WTC11 (cell line): Measurements from ENCODE around the gene CHTF18.

ENCODE experiments used
- CTCF ChIP-seq: fragments of 200-600 bp; IDR thresholded peaks from 2 replicates; pipeline ENCODE4 v1.8.0; 2022; ENCODE audit warnings: antibody characterized with exemption
- ELF4 ChIP-seq: sonication (generic); formaldehyde crosslinking; IDR thresholded peaks from 2 replicates; pipeline ENCODE4 v1.8.1; 2022; ENCODE audit warnings: low read depth, mild to moderate bottlenecking, moderate library complexity, missing genetic modification reagents
- SMAD3 ChIP-seq: sonication (generic); formaldehyde crosslinking; IDR thresholded peaks from 2 replicates; pipeline ENCODE4 v1.8.0; 2022; ENCODE audit warnings: missing genetic modification reagents, mild to moderate bottlenecking, borderline replicate concordance
- TEAD4 ChIP-seq: sonication (generic); formaldehyde crosslinking; IDR thresholded peaks from 2 replicates; pipeline ENCODE4 v1.8.0; 2022; ENCODE audit warnings: mild to moderate bottlenecking, missing genetic modification reagents
- TF ChIP-seq, protein P1 (sequence below): sonication (generic); formaldehyde crosslinking; IDR thresholded peaks from 2 replicates; pipeline ENCODE4 v1.8.0; 2023; ENCODE audit warnings: missing genetic modification reagents

GRCh38 chr16:800834-801511 is 12.6 kb downstream of the CHTF18 start:
- no peak for TF ChIP-seq CTCF
- TF ChIP-seq, protein P1, sequence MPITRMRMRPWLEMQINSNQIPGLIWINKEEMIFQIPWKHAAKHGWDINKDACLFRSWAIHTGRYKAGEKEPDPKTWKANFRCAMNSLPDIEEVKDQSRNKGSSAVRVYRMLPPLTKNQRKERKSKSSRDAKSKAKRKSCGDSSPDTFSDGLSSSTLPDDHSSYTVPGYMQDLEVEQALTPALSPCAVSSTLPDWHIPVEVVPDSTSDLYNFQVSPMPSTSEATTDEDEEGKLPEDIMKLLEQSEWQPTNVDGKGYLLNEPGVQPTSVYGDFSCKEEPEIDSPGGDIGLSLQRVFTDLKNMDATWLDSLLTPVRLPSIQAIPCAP = no peak
- TF ChIP-seq TEAD4 (CRISPR knock-in tag) = no peak
- TF ChIP-seq SMAD3 (CRISPR knock-in tag) = no peak
- TF ChIP-seq ELF4 (CRISPR knock-in tag) = no peak
